ENCODE measurements around the gene HSBP1L1.

Gene HSBP1L1

DNA sequence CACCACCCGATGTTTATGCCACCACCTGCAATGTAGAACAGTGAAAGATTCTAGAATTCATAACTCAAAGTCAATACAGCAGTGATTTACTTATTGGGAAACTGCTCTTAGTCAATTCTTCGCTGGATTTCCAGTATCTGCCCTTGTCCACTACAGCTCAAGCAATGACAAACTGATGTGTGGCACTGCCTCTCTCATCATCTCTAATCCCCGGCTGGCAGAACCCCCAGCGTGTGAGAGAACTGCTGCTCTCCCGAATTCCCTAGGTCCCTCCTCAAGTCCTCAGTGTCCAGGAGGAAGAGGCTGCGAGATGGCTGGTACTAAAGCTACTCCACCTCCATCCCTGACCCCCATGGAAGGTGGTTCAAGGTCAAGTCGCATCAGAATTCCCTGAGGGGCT is 22.3 kb downstream of the HSBP1L1 start:
- Histone ChIP-seq H3K9me3 (ENCODE audit: insufficient read depth, low read depth, low read length) (peaks cover 1% of the 10 kb centered on the region), H2BK120ac (ENCODE audit: insufficient read depth, low read length, poor library complexity) (no peak overlapping the region), H2AK5ac (ENCODE audit: low read length) (no peak overlapping the region), H2BK12ac (ENCODE audit: low read length) (no peak overlapping the region), H3K4me3 (ENCODE audit: low read depth, low read length) (no peak overlapping the region), H3K4me2 (ENCODE audit: low read length) (peak overlapping the region; percentile 18), H3K23ac (ENCODE audit: low read length) (no peak overlapping the region), H3K14ac (ENCODE audit: low read length) (no peak overlapping the region), H3K27ac (ENCODE audit: low read depth, low read length) (no peak overlapping the region), H2BK5ac (ENCODE audit: low read depth, low read length, poor library complexity) (no peak overlapping the region), H4K8ac (ENCODE audit: low read depth, low read length) (no peak overlapping the region), H3K18ac (ENCODE audit: low read length) (no peak overlapping the region), H4K12ac (ENCODE audit: low read depth, low read length) (no peak overlapping the region), H3K36me3 (ENCODE audit: control insufficient read depth in 1 of 2, insufficient read depth in 2 of 2, low read length in 2 of 2) (peaks cover 13 to 21% of the 10 kb centered on the region in 2 experiments), H3K79me1 (ENCODE audit: low read length) (peaks cover 12% of the 10 kb centered on the region), H4K91ac (ENCODE audit: low read depth, low read length) (no peak overlapping the region), H2AFZ (ENCODE audit: insufficient read depth, low read length, poor library complexity) (no peak overlapping the region), H3K9ac (ENCODE audit: low read length) (peak overlapping the region; percentile 12), H3K4me1 (ENCODE audit: control insufficient read depth in 1 of 2, insufficient read depth in 2 of 2, low read length in 2 of 2) (peaks cover 3 to 5% of the 10 kb centered on the region in 2 experiments), H3K79me2 (ENCODE audit: control insufficient read depth, insufficient read depth, low read length, poor library complexity) (peaks cover 26% of the 10 kb centered on the region), H3K4ac (ENCODE audit: low read depth, low read length) (peak overlapping the region; percentile 81), H3K27me3 (ENCODE audit: insufficient read depth, low read length) (no peaks in the 10 kb centered on the region)
- no peak for DNase-seq
- no CpG with 5 or more reads among the region's 7 CpGs for WGBS (ENCODE audit: extremely low coverage, insufficient coverage, insufficient read length)

DNA sequence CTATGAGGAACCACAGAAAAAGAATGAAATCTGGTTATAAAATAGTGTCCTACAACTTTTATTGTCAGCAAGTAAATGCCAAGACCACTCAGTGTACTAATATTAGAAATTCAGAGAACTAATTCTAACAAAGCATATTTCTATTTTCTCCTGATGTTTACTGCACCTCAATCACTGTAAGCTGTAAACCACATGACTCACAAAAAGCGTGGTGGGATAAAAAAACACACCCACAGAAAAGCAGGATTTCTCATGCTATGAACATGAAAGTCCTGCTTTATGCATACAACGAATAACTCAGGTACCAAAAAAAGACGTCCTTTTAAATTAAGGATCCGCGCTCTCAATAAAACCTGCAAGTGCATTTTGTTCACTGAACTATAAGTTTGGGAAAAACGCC is 23.1 kb downstream of the HSBP1L1 start:
- H4K12ac ChIP-seq (ENCODE audit: low read depth, low read length): no peak overlapping the region
- H3K4me2 ChIP-seq (ENCODE audit: low read length): peak overlapping the region; percentile 85
- H4K8ac ChIP-seq (ENCODE audit: low read depth, low read length): no peak overlapping the region
- H3K14ac ChIP-seq (ENCODE audit: low read length): no peak overlapping the region
- peaks cover 10 to 21% of the 10 kb centered on the region in 2 experiments for H3K36me3 ChIP-seq (ENCODE audit: control insufficient read depth in 1 of 2, insufficient read depth in 2 of 2, low read length in 2 of 2)
- H2BK5ac ChIP-seq (ENCODE audit: low read depth, low read length, poor library complexity): no peak overlapping the region
- H3K27ac ChIP-seq (ENCODE audit: low read depth, low read length): no peak overlapping the region
- H2BK120ac ChIP-seq (ENCODE audit: insufficient read depth, low read length, poor library complexity): no peak overlapping the region
- peaks cover 1% of the 10 kb centered on the region for H3K9me3 ChIP-seq (ENCODE audit: insufficient read depth, low read depth, low read length)
- H2AK5ac ChIP-seq (ENCODE audit: low read length): no peak overlapping the region
- H3K18ac ChIP-seq (ENCODE audit: low read length): no peak overlapping the region
- DNase-seq: peak in 1 of 2 donors; percentile 18
- no peaks in the 10 kb centered on the region for H3K27me3 ChIP-seq (ENCODE audit: insufficient read depth, low read length)
- peaks cover 20% of the 10 kb centered on the region for H3K79me2 ChIP-seq (ENCODE audit: control insufficient read depth, insufficient read depth, low read length, poor library complexity)
- no peak overlapping the region for H4K91ac ChIP-seq (ENCODE audit: low read depth, low read length)
- no peak overlapping the region for H3K23ac ChIP-seq (ENCODE audit: low read length)
- H2AFZ ChIP-seq (ENCODE audit: insufficient read depth, low read length, poor library complexity): no peak overlapping the region
- no peak overlapping the region for H3K9ac ChIP-seq (ENCODE audit: low read length)
- H3K4me3 ChIP-seq (ENCODE audit: low read depth, low read length): no peak overlapping the region
- H3K4me1 ChIP-seq (ENCODE audit: control insufficient read depth in 1 of 2, insufficient read depth in 2 of 2, low read length in 2 of 2): peaks cover 3 to 5% of the 10 kb centered on the region in 2 experiments
- no peak overlapping the region for H2BK12ac ChIP-seq (ENCODE audit: low read length)
- H3K79me1 ChIP-seq (ENCODE audit: low read length): peaks cover 12% of the 10 kb centered on the region
- WGBS (ENCODE audit: extremely low coverage, insufficient coverage, insufficient read length): no CpG with 5 or more reads among the region's 6 CpGs
- peak overlapping the region; percentile 71 for H3K4ac ChIP-seq (ENCODE audit: low read depth, low read length)

DNA sequence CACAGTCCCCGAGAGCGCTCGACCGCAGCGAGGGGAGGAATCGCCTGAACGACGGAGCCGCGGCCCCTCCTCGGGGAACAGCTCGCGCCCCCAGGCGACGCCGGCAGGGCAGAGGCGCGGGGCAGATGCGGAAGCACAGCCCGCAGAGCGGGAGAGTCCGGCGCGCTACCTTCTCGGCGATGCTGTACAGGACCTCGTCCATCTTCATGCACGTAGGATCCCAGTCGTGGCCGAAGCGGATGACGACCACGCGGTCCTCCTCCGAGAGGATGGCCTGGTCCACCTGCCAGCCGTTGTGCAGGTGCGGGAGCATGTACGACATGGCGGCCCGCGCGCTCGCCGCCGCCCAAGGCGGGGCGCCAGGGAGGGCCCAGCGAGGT is 23.6 kb downstream of the HSBP1L1 start:
- H2BK5ac ChIP-seq (ENCODE audit: low read depth, low read length, poor library complexity): no peak overlapping the region

DNA sequence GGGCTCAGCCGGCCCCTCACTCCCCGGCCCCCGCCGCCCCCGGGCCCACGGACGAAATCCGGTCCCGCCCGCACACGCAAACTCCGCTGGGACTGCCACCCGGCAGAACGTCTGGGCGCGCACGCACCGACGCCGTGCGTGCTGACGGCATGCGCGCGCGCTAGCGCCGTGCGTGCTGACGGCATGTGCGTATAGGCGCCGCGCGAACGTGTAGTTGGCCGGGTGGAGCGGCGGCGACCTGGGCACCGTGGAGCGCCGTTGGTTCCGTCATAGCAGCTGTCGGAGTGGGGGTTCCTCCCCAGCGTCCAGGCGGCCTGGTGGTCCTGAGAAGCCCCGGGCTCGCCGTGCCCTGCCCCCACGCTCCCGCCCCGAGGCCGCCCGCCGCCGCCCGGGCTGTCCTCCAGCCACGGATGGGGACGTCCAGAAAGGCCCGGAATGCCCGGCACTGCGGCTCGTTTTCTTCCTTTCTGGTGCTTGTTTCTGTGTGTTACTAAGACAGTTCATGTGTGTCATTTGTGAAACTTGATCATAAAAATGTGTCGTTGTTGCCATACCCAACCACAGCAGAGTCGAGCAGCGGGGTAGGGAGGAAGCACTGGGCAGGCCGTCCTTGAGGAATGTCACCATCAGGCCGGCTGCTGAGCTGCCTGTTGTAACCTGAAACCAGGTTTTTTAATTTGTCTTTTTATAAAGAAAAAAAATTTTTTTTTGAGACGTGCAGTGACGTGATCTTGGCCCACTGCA is 24.2 kb downstream of the HSBP1L1 start, which contains the start of gene TXNL4A:
Gene TXNL4A, minus strand, starts transcription at position 113 of the 744 bp plus-strand sequence. CDS start 171 bp downstream, outside the sequence.
- Histone ChIP-seq H3K23ac (ENCODE audit: low read length) (no peak within 1 kb of the TSS), H4K12ac (ENCODE audit: low read depth, low read length) (peak within 1 kb of the TSS; percentile 98), H2BK5ac (ENCODE audit: low read depth, low read length, poor library complexity) (peak within 1 kb of the TSS; percentile 56), H3K4me1 (ENCODE audit: control insufficient read depth in 1 of 2, insufficient read depth in 2 of 2, low read length in 2 of 2) (peaks cover 3 to 5% of the 10 kb centered on the region in 2 experiments), H3K9ac (ENCODE audit: low read length) (peak within 1 kb of the TSS; percentile 91), H3K27me3 (ENCODE audit: insufficient read depth, low read length) (no peaks in the 10 kb centered on the region), H3K14ac (ENCODE audit: low read length) (peak within 1 kb of the TSS; percentile 95), H3K36me3 (ENCODE audit: control insufficient read depth in 1 of 2, insufficient read depth in 2 of 2, low read length in 2 of 2) (peaks cover 7 to 16% of the 10 kb centered on the region in 2 experiments), H3K27ac (ENCODE audit: low read depth, low read length) (peak within 1 kb of the TSS; percentile 8), H2AK5ac (ENCODE audit: low read length) (peak within 1 kb of the TSS; percentile 89), H3K4ac (ENCODE audit: low read depth, low read length) (peak within 1 kb of the TSS; percentile 94), H4K8ac (ENCODE audit: low read depth, low read length) (peak within 1 kb of the TSS; percentile 100), H3K18ac (ENCODE audit: low read length) (peak within 1 kb of the TSS; percentile 95), H2BK120ac (ENCODE audit: insufficient read depth, low read length, poor library complexity) (peak within 1 kb of the TSS; percentile 79), H3K4me3 (ENCODE audit: low read depth, low read length) (peak within 1 kb of the TSS; percentile 96), H3K79me2 (ENCODE audit: control insufficient read depth, insufficient read depth, low read length, poor library complexity) (peaks cover 18% of the 10 kb centered on the region), H2BK12ac (ENCODE audit: low read length) (no peak within 1 kb of the TSS), H3K79me1 (ENCODE audit: low read length) (peaks cover 12% of the 10 kb centered on the region), H3K4me2 (ENCODE audit: low read length) (peak within 1 kb of the TSS; percentile 85), H3K9me3 (ENCODE audit: insufficient read depth, low read depth, low read length) (peaks cover 1% of the 10 kb centered on the region), H2AFZ (ENCODE audit: insufficient read depth, low read length, poor library complexity) (peak within 1 kb of the TSS; percentile 95), H4K91ac (ENCODE audit: low read depth, low read length) (peak within 1 kb of the TSS; percentile 98)
- WGBS (ENCODE audit: extremely low coverage, insufficient coverage, insufficient read length): no CpG with 5 or more reads among the region's 71 CpGs
- DNase-seq: peak; percentile 80 to 86

More for the DNA sequence above, 23.6 kb downstream of the HSBP1L1 start:
- Histone ChIP-seq H2BK120ac (ENCODE audit: insufficient read depth, low read length, poor library complexity) (peak overlapping the region; percentile 59), H3K23ac (ENCODE audit: low read length) (no peak overlapping the region), H3K4me2 (ENCODE audit: low read length) (peak overlapping the region; percentile 85), H3K9ac (ENCODE audit: low read length) (peak overlapping the region; percentile 89), H3K4me3 (ENCODE audit: low read depth, low read length) (peak overlapping the region; percentile 96), H3K79me2 (ENCODE audit: control insufficient read depth, insufficient read depth, low read length, poor library complexity) (peaks cover 20% of the 10 kb centered on the region), H3K9me3 (ENCODE audit: insufficient read depth, low read depth, low read length) (peaks cover 1% of the 10 kb centered on the region), H3K27ac (ENCODE audit: low read depth, low read length) (no peak overlapping the region), H3K4me1 (ENCODE audit: control insufficient read depth in 1 of 2, insufficient read depth in 2 of 2, low read length in 2 of 2) (peaks cover 3 to 5% of the 10 kb centered on the region in 2 experiments), H2AFZ (ENCODE audit: insufficient read depth, low read length, poor library complexity) (peak overlapping the region; percentile 92), H2BK12ac (ENCODE audit: low read length) (no peak overlapping the region), H3K27me3 (ENCODE audit: insufficient read depth, low read length) (no peaks in the 10 kb centered on the region), H3K79me1 (ENCODE audit: low read length) (peaks cover 12% of the 10 kb centered on the region), H2AK5ac (ENCODE audit: low read length) (peak overlapping the region; percentile 89), H4K12ac (ENCODE audit: low read depth, low read length) (peak overlapping the region; percentile 60), H3K18ac (ENCODE audit: low read length) (peak overlapping the region; percentile 95), H3K36me3 (ENCODE audit: control insufficient read depth in 1 of 2, insufficient read depth in 2 of 2, low read length in 2 of 2) (peaks cover 7 to 18% of the 10 kb centered on the region in 2 experiments), H3K14ac (ENCODE audit: low read length) (peak overlapping the region; percentile 88), H3K4ac (ENCODE audit: low read depth, low read length) (peak overlapping the region; percentile 94), H4K8ac (ENCODE audit: low read depth, low read length) (peak overlapping the region; percentile 95), H4K91ac (ENCODE audit: low read depth, low read length) (peak overlapping the region; percentile 88)
- peak; percentile 54 to 77 for DNase-seq
- no CpG with 5 or more reads among the region's 48 CpGs for WGBS (ENCODE audit: extremely low coverage, insufficient coverage, insufficient read length)

All from trophoblast cell (in vitro differentiated cells and primary cell).